WTC11 (cell line): ENCODE measurements around the gene CNMD.

Source experiments
- CTCF ChIP-seq: fragments of 200-600 bp; IDR thresholded peaks from 2 replicates; pipeline ENCODE4 v1.8.0; 2022; ENCODE audit warnings: antibody characterized with exemption
- JUN ChIP-seq: sonication (generic); formaldehyde crosslinking; IDR thresholded peaks from 2 replicates; pipeline ENCODE4 v1.8.0; 2023; ENCODE audit warnings: mild to moderate bottlenecking, missing genetic modification reagents
- MAX ChIP-seq: sonication (generic); formaldehyde crosslinking; IDR thresholded peaks from 2 replicates; pipeline ENCODE4 v1.8.0; 2022; ENCODE audit warnings: mild to moderate bottlenecking, missing genetic modification reagents
- OVOL2 ChIP-seq: fragments of 250-450 bp; sonication (Bioruptor Pico); IDR thresholded peaks from 2 replicates; pipeline ENCODE4 v1.9.0; 2021; ENCODE audit warnings: mild to moderate bottlenecking, borderline replicate concordance
- TEAD4 ChIP-seq: sonication (generic); formaldehyde crosslinking; IDR thresholded peaks from 2 replicates; pipeline ENCODE4 v1.8.0; 2022; ENCODE audit warnings: mild to moderate bottlenecking, missing genetic modification reagents

- no peak for TF ChIP-seq OVOL2 (CRISPR knock-in tag)
- TF ChIP-seq JUN (CRISPR knock-in tag): no peak
- TF ChIP-seq TEAD4 (CRISPR knock-in tag): no peak
- TF ChIP-seq CTCF: no peak
- TF ChIP-seq MAX (CRISPR knock-in tag): no peak
Measured at GRCh38 chr13:52780611-52781010, 41.0 kb upstream of the CNMD start.
